Pons (tissue), 1 donor: ENCODE data around the gene FNDC11.
A peak's percentile ranks its signal among the peaks of the same experiment; 100 is the strongest.

ENCODE experiments used
- DNase-seq: peaks from one replicate; pipeline ENCODE4 v3.0.0-alpha.2; 2016; ENCODE audit warnings: low spot score

Gene FNDC11

DNA sequence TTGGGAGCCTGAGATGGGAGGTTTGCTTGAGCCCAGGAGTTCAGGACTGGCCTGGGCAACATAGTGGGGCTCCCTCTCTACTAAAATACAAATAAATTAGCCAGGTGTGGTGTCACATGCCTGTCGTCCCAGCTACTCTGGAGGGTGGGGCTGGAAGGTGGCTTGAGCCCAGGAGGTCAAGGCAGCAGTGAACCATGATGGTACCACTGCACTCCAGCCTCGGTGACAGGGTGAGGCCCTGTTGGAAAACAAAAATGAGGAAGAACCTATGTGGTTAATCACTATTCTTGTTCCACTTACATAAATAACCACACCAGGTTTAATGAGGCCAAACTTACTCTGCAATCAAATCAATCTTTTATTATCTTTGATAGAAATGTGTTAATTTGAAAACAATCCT lies 28.0 kb upstream of the FNDC11 start:
- no peak for DNase-seq

DNA sequence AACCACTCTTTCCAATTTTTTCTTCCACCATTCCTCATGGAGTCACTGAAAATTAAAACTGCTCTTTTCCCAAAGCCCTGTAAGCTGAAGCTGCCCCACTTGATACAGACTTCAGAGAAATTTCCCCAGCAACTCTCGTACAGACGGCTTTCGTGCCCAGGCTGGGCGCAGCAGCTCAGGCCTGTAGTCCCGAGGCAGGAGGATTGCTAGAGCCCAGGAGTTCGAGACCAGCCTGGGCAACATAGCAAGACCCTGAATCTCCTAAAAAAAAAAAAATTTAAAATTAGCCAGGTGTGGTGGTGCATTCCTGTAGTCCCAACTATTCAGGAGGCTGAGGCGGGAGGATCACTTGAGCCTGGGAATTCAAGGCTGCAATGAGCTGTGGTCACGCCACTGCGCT lies 26.8 kb upstream of the FNDC11 start:
- DNase-seq, result no peak

DNA sequence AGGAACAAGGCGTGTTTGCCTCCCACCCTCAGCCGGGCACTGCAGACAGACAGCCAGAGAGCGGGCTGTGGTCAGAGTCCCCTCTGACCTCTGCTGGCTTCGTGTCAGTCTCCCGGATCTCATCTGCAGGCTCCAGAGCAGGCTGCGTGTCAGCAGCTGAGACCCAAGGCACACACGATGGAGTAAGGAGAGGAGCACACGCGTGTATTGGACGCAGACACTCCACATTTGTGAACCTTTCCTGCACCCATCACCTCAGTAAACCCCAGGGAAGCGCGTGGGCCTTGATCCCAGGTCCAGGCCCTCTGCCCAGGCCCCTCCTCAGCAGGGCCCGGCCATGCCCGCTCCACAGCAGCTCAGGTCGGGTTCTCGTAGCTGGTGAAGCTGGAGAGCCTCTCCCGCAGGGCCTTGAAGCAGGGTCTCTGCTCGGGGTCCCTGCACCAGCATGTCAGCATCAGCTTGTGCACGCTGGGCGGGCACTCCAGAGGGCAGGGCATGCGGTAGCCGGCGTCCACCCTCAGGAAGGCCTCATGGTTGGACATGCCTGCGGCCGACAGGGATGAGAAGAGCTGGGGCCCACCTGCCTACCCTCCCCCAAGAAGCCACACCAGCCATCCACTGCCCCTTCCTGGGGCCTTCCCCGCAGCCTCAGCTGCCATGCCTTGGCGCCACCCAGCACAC lies 24.6 kb upstream of the FNDC11 start:
- no peak for DNase-seq

DNA sequence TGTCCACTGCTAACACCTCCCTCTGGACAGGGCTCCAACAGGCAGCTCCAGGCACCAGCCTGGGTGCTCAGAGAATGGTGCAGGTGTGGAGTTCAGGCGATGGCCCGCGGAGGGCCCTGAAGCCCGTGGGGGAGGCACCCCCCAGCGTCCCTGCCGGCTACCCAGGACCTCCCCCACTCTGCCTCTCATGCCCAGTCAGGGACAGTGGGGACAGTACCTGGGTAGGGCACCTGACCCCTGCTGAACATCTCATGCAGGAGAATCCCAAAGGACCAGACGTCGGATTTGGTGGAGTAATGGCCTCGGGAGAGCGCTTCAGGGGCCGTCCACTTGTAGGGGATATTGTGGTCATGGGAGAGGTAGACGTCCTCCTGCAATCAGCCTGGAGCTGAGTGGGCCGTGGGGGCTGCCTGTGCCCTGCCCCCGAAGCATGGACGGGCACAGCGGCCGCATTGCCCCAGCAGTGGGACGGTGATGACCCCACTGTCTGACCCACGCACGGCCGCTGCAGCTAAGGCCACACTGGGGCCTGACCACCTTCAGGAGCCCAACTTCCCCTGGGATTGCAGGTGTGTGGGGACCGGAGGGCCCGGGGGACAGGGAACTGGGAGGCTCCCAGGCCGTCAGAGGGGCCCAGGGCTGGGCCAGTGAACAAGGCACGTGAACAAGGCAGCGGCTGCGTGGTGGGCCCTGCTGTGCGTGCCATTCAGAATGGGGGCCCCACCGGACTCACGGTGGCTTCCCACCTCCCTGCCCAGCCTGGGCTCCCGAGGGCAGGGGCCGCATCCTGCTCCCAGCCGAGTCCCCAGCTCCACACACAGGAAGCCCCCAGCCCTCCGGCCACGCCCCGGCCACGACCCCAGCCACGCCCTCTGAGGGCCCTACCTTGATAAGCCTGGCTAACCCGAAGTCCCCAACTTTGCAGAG lies 23.8 kb upstream of the FNDC11 start:
- DNase-seq, result no peak

DNA sequence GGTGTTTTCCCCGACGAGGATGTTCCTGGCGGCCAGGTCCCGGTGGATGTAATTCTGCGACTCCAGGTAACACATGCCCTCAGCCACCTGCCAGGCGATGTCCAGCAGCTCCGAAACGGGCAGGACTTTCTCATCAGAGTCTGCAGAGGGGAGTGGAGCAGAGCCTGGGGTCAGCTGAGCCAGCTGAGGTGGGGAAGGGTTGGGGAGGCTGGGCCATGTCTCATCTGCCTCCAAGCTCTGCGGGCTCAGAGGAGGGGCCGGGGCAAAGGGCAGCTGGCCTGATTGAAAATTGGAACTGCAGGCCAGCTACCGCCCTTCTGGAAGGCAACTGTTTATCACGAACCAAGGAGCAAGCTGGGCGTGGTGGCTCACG lies 23.2 kb upstream of the FNDC11 start:
- no peak for DNase-seq

DNA sequence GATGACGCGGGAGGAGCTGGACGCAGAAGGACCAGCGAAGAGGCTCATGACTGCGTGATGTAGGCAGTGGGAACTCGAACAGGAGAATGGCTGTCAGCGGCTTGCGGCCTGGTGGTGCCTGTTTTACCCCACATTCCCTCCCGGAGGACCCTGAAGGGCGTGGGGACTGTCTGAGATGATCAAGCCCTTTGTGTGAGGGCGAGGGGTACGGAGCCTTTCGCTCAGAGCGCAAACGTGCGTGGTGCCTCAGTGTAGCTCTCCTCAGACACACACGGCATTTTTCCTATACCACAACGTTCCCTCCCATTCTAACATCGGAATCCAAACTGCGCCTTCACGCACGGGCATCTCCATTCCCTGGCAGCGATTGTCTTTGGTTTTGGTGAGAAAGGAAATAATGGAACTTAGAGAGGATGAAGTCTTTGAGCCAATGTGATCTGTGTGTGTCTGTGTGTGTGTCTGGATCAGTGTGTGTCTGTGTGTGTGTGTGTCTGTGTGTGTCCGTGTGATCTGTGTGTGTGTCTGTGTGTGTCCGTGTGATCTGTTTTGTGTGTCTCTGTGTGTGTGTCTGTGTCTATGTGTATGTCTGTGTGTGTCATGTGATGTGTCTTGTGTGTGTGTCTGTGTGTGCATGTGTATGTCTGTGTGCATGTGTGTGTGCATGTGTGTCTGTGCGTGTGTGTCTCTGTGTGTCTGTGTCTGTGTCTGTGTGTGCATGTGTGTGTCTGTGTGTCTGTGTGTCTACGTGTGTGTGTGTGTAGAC lies 22.1 kb upstream of the FNDC11 start:
- no peak for DNase-seq

DNA sequence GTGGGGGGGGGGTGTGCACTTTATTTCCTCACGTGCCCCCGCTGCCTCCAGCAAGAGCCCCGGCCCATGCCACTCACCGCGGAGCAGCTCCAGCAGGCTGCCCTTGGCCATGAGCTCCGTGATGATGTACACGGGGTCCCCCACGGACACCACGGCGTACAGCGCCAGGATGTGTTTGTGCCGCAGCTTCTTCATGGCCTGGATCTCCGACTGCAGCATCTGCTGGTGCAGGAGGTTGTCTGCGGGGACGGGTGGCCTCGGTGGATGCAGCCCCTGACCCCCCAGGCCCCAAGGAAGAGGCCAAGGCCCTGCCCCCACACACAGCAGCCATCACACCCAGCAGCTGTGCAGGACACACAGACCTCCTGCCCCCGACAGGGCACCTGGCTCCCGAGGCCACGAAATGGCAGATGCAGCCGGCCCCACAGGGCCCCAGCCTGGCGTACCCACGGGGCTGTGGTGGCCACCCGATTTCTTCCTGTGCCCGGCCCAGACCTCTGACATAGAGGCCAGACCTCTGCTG lies 21.4 kb upstream of the FNDC11 start:
- no peak for DNase-seq

DNA sequence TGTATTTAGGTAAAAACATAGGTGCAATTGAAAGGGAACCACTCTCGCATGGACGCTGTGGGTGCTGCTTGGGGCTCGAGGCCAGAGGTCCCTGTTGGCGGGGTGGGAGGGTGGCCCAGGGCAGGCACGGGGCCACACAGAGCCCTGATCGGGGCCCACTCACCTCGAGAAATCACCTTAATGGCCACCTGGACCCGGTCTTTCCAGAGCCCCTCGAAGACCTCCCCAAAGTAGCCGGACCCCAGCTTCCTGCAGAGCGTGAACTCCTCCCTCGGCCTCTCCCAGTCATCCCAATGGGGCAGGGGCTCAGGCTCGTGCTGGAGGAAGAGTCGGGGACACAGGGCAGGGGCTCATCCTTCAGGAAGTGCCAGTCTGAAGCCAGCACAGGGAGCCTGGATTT lies 20.6 kb upstream of the FNDC11 start:
- DNase-seq, result no peak

DNA sequence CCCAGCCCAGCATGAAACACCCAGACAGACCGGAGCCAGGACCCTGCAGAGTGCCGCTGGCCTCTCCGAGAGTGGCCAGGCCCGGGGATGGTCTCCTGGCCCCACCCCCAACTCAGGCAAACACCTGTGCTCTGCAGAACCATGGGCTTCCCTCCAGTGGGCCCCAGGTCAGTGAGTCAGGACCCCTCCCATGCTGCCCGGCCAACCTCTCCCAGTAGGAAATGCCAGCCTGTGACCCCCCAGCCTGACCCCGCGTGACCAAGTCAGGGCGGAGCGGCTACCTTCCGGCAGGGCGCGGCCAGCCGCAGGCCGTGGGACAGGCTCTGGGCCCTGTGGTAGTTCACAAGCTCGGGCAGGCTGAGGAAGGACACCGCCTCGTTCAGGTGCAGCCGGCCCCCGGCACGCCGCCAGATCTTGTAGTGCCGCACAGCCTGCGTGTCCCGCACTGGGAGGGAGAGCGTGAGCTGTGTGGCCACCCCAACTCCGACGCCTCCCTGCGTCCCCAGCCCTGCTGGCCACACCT lies 20.0 kb upstream of the FNDC11 start:
- no peak for DNase-seq

DNA sequence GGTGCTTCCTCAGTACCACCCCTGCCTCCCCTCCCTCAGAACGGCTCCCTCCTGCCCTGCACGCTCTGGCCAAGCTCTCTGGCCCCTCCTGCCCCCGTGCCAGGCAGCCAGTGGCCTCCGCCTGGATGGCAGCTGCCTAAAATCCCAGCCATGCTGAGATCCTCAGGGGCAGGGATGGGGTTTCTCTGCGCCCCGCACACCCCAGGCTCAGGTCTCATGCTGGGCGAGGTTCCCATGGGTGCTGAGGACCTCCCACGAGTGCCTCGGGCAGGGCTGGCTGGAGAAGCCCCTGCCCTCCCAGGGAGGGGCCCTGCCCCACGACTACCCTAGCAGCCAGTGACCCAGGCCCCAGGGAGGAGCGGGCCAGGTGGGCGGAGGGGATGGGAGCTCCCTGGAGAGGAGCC lies 19.5 kb upstream of the FNDC11 start:
- no peak for DNase-seq

DNA sequence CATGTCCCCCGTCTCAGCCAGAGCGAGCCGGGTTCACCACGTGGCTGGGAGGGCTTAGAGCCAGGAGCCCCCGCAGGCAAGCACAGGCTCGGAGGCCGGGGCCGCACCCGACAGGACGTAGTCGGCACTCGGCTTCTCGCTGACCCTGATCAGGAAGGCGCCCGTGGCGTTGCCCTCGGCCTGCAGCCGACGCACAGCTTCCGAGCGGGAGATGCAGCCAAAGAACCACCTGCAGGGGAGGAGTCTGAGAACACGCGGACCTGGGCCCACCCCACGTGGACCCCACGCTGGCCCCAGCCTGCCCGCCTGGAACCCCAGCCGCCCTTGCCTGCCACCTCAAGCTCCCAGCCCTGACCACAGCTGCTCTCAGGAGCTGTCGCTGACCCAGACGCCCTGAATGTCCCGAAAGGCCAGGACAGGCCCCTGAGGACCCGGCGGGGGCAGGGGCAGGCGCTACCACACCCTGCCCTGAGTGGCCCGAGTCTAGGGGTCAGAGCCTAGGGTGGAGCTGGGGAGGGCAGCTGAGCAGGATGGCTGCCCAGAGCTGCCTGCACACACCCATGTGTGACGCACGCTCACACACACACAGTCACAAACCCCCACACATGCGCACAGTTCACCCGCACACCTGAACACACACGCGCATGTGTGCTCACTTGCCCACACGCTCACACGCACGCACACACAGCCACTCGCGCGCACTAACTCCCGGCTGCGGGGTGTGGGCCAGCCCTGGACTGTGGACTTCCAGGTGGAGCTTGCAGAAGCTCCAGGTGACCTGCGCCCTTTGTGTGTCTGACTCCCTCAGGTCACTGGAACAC lies 18.9 kb upstream of the FNDC11 start:
- no peak for DNase-seq

DNA sequence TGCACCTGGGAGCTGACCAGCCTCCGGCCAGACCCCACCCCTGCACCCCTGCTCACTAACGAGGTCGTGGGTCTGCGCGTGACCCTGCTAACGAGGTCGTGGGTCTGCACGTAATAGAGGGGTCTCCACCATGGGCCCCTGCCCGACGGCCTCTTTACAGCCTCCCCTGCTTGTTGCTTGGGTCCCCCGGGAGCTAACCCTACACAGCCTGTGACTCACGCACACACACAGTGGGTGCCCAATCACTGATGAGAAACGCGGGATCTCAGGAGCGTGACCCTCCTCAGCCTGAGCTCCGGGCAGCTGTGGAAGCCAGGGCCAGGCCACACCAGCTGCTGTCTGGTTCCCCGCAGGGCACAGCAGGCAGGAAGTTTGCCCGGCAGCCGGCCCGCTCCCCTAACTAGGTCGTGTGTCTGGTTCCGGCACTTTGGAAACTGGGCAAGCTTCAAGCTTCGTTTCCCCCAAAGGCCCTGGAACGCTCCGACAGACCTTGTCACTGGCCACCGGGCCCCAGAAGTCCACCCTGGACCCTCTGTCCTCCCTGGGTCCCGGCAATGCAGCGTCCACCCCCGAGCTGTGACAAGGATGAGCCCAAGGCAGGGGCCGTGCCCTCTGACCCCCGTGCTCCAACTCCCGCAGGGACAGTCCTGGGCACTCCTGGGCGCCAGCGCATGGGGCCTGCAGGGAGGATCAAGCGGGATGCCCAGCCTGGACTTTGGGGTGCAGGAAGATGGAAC lies 17.6 kb upstream of the FNDC11 start:
- no peak for DNase-seq

DNA sequence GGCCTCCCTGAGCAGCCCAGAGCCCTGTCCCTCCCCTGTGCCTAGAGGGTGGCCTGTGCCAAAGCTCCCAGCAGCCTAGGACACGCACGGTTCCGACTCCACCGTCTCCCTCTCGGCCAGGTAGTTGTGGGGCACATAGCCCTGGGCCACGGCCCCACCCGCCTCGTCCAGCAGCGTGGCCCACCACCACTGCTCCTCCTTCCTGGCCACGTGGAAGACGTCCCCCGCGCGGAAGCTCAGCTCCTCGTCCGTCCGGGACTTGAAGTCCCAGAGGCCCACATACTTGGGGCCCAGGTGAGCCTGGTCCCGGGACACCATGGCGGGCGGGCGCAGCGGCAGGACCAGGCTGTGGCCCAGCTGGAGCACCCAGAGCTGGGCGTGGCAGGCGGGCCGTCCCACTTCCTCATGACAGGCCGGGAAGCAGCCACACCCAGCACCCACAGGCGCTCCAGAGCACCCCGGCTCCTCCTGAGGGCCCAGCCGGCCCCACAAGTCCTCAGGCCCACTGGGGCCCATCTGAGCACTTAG lies 16.9 kb upstream of the FNDC11 start, which contains the start of gene PTK6:
Gene PTK6, minus strand, starts transcription at position 380 of the 528 bp plus-strand sequence. Its CDS starts 62 bp downstream, at position 318.
- no peak for DNase-seq

DNA sequence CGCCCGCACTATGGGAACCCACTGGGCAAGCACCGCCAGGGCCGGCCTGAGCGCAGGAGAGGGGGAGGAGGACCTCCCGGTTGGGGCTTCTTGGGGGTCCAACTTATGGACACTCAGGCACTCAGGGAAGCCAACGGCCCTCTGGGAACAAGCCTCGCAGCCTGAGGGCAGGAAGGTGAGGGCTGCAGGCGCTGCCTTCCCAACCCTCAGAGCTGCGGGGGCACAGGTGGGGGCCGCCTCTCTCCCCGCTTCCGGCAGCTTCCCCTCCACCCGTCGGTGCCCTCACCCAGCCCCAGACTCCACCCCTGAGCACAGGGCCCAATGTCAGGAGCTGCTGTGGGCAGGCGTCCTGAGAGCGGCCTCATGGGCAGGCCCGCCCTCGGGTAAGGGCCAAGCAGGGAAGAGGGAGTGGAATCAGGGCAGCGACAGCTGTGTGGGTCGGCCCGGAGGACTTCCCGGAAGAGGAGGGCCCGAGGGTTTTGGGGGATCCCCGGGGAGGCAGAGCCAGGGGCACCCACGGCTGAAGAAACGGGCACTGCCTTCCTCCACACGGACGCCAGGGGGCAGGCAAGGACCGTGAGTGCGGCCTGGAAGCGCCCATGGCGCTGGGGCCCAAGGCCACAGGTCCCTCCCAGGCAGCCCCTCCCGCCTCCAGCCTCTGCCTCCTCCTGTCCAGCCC lies 16.3 kb upstream of the FNDC11 start:
- peak; percentile 65 for DNase-seq

DNA sequence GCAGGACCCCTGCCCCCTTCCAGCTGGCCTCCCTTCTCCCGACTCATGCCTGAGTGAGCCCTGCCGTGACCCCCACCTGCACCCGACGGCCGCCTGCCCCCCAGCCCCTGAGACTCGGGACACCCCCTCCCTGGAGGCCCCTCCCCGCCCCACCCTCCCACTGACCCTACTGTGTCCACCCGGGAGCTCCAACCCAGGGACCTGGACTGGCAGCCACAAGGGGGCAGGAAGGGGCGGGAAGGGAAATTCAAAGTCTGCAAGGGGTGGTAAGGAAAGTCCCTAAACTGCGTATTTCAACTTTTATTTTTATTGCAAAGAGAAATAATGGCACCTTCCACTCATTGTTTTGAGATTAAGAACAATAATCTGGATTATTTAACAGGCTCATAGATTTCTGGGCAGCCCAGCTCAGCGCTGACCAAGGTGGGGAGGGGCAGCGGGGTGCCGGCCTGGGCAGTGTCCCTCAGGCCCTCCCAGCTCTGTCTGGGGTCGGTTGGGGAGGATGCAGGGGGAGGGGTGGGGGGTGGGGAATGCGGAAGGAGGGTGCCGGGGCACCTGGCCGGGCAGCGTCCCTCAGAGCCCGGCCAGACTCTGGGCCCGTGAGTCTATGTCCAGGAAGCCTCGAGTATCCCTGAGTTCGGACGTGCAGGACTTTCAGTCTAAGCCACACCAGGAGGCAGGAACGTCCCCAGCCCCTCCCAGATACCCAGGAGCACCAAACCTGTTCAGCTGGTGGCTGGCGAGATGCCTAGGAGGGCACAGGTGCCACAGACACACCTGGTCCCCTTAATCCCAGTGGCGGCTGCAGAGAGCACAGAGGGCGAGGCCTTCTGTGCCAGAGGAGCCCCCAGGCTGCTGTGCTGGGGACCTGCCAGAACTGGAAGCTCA lies 15.5 kb upstream of the FNDC11 start:
- no peak for DNase-seq

DNA sequence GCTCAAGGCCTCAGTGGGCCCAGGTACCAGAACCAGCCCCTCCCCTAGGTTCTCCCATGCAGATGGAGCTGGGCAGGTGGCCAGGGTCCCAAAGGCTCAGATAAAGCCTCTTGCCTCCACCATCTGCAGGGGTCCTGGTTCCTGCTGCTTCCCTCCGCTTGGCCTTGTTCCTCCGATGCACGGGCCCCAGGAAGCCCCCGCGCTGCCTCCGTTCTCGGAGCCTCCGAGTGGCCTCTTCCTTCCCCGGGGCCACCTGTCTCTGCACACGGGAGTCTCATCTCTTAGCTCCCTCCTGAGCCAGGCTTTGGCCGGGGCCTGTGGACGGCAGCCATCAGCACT lies 14.9 kb upstream of the FNDC11 start:
- no peak for DNase-seq

DNA sequence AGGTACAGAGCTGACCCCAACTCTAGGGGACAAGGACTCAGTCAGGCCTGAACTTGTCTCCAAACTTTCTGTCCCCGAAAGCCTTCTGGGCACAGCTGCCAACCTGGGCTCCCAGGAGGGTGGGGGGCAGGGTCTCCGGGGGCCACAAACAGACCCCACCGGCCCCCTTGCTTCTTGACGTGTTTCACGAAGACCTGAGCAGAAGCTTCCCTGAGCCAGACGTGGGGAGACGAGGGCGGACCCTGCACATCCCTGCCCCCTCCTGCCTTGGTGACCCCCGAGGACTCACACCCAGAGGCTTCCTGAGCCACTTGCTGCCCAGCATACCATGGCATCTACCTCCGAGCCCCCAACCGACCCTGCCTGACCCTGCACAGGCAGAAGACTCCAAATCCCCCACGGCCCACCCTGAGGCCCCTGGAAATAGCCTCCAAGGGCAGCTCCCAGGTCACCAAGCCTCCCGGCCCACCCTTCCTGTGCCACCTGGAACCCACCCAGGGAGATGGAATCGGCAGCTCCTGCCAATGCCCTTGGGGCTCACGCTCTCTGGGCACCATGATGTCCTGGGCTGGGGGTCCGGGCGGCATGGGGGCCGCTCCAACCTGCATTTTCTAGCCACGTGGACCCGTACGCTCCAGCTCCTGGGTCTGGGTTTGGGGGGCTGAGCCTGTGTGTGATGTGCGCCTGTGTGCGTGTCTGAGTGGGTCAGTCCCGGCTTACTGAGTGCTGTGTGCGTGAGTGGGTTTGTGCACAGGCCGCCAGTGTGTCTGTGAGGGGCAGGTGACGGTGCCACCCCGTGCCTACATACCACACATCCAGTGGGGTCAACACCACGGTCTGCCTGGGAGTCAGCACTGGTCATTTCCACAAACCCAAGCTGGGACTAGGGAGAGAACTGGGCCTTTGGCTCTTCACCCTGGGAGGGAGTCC lies 14.3 kb upstream of the FNDC11 start:
- no peak for DNase-seq
